Liver (tissue), 9 donors: ENCODE measurements around the gene ERMP1. TPM values are rescaled to one million over a fixed set of nuclear protein-coding genes. Genes with fewer than 3 reads are reported as not detected.

Experiments used
- DNase-seq: peaks from one replicate; pipeline ENCODE4 v3.0.0-alpha.2; 2017; ENCODE audit warnings: low spot score
- H3K27ac ChIP-seq, 2 donors: one replicate each; pipeline ENCODE4 v1.7.0; 2013; ENCODE audit warnings: inconsistent platforms in 2 of 2, low read length in 2 of 2, control low read depth in 1 of 2, low read depth in 1 of 2, mild to moderate bottlenecking in 1 of 2
- H3K27me3 ChIP-seq, 4 donors: one replicate each; pipeline versions ENCODE4 v1.6.1 to v1.7.0; 2013; ENCODE audit warnings: low read length in 3 of 4, inconsistent platforms in 1 of 4, mild to moderate bottlenecking in 1 of 4, moderate library complexity in 1 of 4; ENCODE audit not compliant: control insufficient read depth in 4 of 4, insufficient read depth in 4 of 4
- H3K36me3 ChIP-seq, 4 donors: one replicate each; pipeline versions ENCODE4 v1.6.1 to v1.7.0; 2013; ENCODE audit warnings: low read length in 3 of 4, mild to moderate bottlenecking in 3 of 4, low read depth in 1 of 4, moderate library complexity in 1 of 4; ENCODE audit not compliant: control insufficient read depth in 4 of 4, insufficient read depth in 3 of 4
- H3K4me1 ChIP-seq, 4 donors: one replicate each; pipeline versions ENCODE4 v1.6.1 to v1.7.0; 2013; ENCODE audit warnings: low read length in 3 of 4, mild to moderate bottlenecking in 3 of 4, moderate library complexity in 1 of 4; ENCODE audit not compliant: control insufficient read depth in 4 of 4, insufficient read depth in 4 of 4
- H3K4me3 ChIP-seq, 3 donors: one replicate each; pipeline versions ENCODE4 v1.6.1 to v1.7.0; 2013; ENCODE audit warnings: low read length in 3 of 3, control low read depth in 1 of 3, low read depth in 1 of 3, mild to moderate bottlenecking in 1 of 3
- H3K9ac ChIP-seq, 2 donors: one replicate each; pipeline ENCODE4 v1.7.0; 2013; ENCODE audit warnings: low read length in 2 of 2, mild to moderate bottlenecking in 2 of 2, moderate library complexity in 2 of 2, control low read depth in 1 of 2, low read depth in 1 of 2
- H3K9me3 ChIP-seq, 4 donors: one replicate each; pipeline versions ENCODE4 v1.6.1 to v1.7.0; 2013; ENCODE audit warnings: low read length in 3 of 4; ENCODE audit not compliant: control insufficient read depth in 4 of 4
- EGR1 ChIP-seq, 2 donors: IDR thresholded peaks; 2 replicates each; pipeline ENCODE4 v1.6.1; 2016 to 2018; ENCODE audit warnings: antibody characterized with exemption in 2 of 2, low read depth in 2 of 2
- FOXA1 ChIP-seq: IDR thresholded peaks from 2 replicates; pipeline ENCODE4 v1.6.1; 2016; ENCODE audit warnings: antibody characterized with exemption
- FOXA2 ChIP-seq: IDR thresholded peaks from 2 replicates; pipeline ENCODE4 v1.6.1; 2016; ENCODE audit warnings: antibody characterized with exemption
- GABPA ChIP-seq, 2 donors: IDR thresholded peaks in 1 of 2; conservative IDR thresholded peaks in 1 of 2; 2 replicates each; pipeline ENCODE4 v1.6.1; 2016; ENCODE audit warnings: antibody characterized with exemption in 2 of 2, mild to moderate bottlenecking in 1 of 2, moderate library complexity in 1 of 2
- HNF4A ChIP-seq, 2 donors: conservative IDR thresholded peaks; 2 replicates each; pipeline ENCODE4 v1.6.1; 2016; ENCODE audit warnings: antibody characterized with exemption in 2 of 2, mild to moderate bottlenecking in 2 of 2
- HNF4G ChIP-seq: IDR thresholded peaks from 2 replicates; pipeline ENCODE4 v1.6.1; 2016; ENCODE audit warnings: antibody characterized with exemption
- NR2F2 ChIP-seq: IDR thresholded peaks from 2 replicates; pipeline ENCODE4 v1.6.1; 2016; ENCODE audit warnings: antibody characterized with exemption
- TAF1 ChIP-seq: conservative IDR thresholded peaks from 2 replicates; pipeline ENCODE4 v1.6.1; 2016; ENCODE audit warnings: antibody characterized with exemption, mild to moderate bottlenecking
- YY1 ChIP-seq: IDR thresholded peaks from 2 replicates; pipeline ENCODE4 v1.6.1; 2016; ENCODE audit warnings: antibody characterized with exemption, mild to moderate bottlenecking
- WGBS: extraction: QIAGEN DNeasy Blood & Tissue Kit; methylation state at CpG from one replicate; pipeline ENCODE4 v1.1.7; 2013; 5-methylcytosine and 5-hydroxymethylcytosine counted together
- polyA plus RNA-seq, 2 donors: library from polyadenylated mRNA; stranded (reverse) in 1 of 2; unstranded in 1 of 2; fragments of 200-250 nt in 1 of 2; fragments of >200 nt in 1 of 2; fragmentation: Nextera tagmentation in 1 of 2; extraction: Ambion mirVana in 1 of 2; gene quantifications; one replicate each; pipeline versions ENCODE4 v1.2.1 to v1.2.3, GENCODE V29; 2013 to 2015
- total RNA-seq, 2 donors: library from RNA; depleted of rRNA; stranded (reverse); fragments of >200 nt; gene quantifications; one replicate each; pipeline ENCODE4 v1.2.3, GENCODE V29; 2014
- TF ChIP-seq, protein P1 (sequence below): IDR thresholded peaks from 2 replicates; pipeline ENCODE4 v1.6.1; 2016; ENCODE audit warnings: antibody characterized with exemption
- TF ChIP-seq, protein P2 (sequence below): IDR thresholded peaks from 2 replicates; pipeline ENCODE4 v1.6.1; 2016; ENCODE audit warnings: antibody characterized with exemption
- TF ChIP-seq, protein P3 (sequence below): IDR thresholded peaks from 2 replicates; pipeline ENCODE4 v1.6.1; 2016; ENCODE audit warnings: antibody characterized with exemption
- TF ChIP-seq, protein P4 (sequence below): IDR thresholded peaks from 2 replicates; pipeline ENCODE4 v1.6.1; 2016; ENCODE audit warnings: antibody characterized with exemption, mild to moderate bottlenecking
- donor health status: healthy.
- donor health status: healthy.
- donor health status: healthy.
- donor health status: healthy.
- donor health status: healthy.

The ERMP1 gene
- total and polyA plus RNA-seq, 4 donors = 2.7 to 19.5 (median 9.6) TPM

DNA sequence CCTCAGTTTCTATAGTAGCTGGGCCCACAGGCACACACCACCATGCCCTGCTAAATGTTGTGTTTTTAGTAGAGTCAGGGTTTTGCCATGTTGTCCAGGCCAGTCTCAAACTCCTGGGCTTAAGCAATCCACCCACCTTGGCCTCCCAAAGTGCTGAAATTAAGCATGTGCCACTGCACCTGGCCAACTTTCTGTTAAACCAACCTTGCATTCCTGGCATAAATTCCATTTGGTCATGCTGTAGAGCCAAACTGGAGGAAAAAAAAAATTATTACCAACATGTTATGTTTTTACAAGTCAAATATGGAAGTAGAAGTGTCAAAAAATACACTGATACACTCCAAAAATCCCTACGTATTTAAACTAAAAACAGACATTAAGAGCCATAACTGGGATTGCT is 54.1 kb downstream of the ERMP1 start (continued):
- TF ChIP-seq, protein P1, sequence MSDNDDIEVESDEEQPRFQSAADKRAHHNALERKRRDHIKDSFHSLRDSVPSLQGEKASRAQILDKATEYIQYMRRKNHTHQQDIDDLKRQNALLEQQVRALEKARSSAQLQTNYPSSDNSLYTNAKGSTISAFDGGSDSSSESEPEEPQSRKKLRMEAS = no peak

DNA sequence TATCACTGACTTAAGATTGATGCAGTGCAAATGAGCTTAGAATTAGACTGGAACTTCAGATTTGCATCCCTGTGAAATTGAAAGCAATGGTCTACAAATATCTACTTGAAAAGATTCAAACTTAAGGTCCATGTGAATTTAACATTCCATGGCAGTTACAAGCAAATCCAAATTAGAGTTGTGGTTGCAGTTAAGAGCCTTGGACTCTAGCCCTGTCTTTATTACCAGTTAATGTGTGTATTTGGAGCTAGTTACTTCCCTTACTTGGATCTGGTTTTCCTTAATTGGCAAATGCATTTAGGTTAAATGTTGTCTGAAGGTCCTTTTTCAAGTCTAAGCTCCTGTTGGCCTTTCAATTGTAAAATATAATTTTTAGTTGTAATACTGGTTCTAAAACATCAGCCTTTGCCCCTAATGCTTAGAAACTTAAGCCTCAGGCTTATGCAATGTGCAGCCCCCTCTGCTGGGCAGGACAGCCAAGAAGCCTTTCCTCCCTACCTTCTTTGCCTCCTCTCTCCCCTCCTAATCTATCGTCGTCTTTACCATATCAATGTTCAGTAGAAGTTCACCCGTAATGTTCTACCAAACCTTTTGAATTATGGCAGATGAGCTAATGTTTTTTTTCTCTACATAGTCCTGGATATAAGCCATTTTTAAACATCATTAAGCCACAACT is 59.5 kb downstream of the ERMP1 start:
- Histone ChIP-seq H3K9me3 (no peaks in the 10 kb centered on the region), H3K27ac (no peak overlapping the region), H3K9ac (no peak overlapping the region), H3K4me3 (no peak overlapping the region), H3K27me3 (no peaks in the 10 kb centered on the region), H3K4me1 (no peaks in the 10 kb centered on the region), H3K36me3 (peaks cover 14 to 59% (median 39%) of the 10 kb centered on the region in 4 donors)
- WGBS = 91% methylated on average over 3 of the region's 3 CpGs
- no peak for DNase-seq
- TF ChIP-seq HNF4G (no peak), FOXA1 (no peak), NR2F2 (no peak), GABPA (IDR thresholded peaks at IDR 0.05 in 1 of 2, conservative IDR thresholded peaks at IDR 0.05 in 1 of 2) (no peak), FOXA2 (no peak), EGR1 (IDR thresholded peaks at IDR 0.05; ENCODE audit: low read depth in 2 of 2) (no peak), YY1 (no peak)
- TF ChIP-seq, protein P1 = no peak
- TF ChIP-seq, protein P2, sequence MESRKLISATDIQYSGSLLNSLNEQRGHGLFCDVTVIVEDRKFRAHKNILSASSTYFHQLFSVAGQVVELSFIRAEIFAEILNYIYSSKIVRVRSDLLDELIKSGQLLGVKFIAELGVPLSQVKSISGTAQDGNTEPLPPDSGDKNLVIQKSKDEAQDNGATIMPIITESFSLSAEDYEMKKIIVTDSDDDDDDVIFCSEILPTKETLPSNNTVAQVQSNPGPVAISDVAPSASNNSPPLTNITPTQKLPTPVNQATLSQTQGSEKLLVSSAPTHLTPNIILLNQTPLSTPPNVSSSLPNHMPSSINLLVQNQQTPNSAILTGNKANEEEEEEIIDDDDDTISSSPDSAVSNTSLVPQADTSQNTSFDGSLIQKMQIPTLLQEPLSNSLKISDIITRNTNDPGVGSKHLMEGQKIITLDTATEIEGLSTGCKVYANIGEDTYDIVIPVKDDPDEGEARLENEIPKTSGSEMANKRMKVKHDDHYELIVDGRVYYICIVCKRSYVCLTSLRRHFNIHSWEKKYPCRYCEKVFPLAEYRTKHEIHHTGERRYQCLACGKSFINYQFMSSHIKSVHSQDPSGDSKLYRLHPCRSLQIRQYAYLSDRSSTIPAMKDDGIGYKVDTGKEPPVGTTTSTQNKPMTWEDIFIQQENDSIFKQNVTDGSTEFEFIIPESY = no peak
- TF ChIP-seq, protein P3, sequence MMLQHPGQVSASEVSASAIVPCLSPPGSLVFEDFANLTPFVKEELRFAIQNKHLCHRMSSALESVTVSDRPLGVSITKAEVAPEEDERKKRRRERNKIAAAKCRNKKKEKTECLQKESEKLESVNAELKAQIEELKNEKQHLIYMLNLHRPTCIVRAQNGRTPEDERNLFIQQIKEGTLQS = no peak

DNA sequence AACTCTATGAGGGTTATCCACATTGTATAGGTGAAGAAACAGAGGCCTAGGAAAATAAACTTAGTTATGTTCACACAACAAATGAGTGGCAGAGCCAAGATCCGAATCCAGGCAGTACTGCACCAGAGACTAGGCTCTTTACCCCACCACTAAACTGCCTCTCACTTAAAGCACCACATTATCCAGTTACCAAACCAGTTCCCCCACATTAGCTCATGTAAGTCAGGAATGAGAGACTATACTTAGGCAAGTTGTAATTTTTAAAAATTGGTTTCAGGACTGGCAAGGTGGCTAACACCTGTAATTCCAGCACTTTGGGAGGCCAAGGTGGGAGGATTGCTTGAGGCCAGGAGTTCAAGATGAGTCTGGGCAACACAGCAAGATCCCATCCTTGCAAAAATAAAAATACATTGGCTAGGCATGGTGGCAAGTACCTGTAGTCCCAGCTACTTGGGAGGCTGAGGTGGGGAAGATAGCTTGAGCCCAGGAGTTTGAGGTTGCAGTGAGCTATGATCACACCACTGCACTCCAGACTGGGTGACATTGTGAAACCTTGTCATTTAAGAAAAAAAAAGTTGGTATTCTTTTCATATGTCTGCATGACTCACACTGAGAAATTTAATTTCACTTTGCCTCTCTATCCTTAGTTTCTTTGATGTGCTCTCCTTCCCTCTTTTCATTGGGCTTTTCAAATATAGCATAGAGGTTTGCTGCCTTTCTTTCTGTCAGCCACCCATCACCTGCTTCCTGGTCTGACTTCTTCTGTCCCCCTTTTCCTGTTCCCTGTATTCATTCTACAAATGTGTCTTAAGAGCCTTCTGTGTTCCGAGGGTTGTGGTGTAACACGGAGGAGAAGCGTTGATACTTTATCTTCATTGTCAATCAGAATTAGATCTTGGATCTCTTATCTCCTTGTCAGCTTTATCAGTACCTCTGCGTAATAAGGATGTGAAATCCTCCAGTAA is 64.7 kb downstream of the ERMP1 start:
- no peak for DNase-seq
- Histone ChIP-seq H3K27me3 (no peaks in the 10 kb centered on the region), H3K9ac (no peak overlapping the region), H3K9me3 (no peaks in the 10 kb centered on the region), H3K27ac (no peak overlapping the region), H3K4me3 (no peak overlapping the region), H3K36me3 (peaks cover 17 to 59% (median 44%) of the 10 kb centered on the region in 4 donors), H3K4me1 (no peaks in the 10 kb centered on the region)
- TF ChIP-seq YY1 (no peak), HNF4A (conservative IDR thresholded peaks at IDR 0.05) (no peak), TAF1 (no peak), EGR1 (IDR thresholded peaks at IDR 0.05; ENCODE audit: low read depth in 2 of 2) (no peak)
- TF ChIP-seq, protein P4, sequence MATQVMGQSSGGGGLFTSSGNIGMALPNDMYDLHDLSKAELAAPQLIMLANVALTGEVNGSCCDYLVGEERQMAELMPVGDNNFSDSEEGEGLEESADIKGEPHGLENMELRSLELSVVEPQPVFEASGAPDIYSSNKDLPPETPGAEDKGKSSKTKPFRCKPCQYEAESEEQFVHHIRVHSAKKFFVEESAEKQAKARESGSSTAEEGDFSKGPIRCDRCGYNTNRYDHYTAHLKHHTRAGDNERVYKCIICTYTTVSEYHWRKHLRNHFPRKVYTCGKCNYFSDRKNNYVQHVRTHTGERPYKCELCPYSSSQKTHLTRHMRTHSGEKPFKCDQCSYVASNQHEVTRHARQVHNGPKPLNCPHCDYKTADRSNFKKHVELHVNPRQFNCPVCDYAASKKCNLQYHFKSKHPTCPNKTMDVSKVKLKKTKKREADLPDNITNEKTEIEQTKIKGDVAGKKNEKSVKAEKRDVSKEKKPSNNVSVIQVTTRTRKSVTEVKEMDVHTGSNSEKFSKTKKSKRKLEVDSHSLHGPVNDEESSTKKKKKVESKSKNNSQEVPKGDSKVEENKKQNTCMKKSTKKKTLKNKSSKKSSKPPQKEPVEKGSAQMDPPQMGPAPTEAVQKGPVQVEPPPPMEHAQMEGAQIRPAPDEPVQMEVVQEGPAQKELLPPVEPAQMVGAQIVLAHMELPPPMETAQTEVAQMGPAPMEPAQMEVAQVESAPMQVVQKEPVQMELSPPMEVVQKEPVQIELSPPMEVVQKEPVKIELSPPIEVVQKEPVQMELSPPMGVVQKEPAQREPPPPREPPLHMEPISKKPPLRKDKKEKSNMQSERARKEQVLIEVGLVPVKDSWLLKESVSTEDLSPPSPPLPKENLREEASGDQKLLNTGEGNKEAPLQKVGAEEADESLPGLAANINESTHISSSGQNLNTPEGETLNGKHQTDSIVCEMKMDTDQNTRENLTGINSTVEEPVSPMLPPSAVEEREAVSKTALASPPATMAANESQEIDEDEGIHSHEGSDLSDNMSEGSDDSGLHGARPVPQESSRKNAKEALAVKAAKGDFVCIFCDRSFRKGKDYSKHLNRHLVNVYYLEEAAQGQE = no peak
- WGBS = 94% methylated on average over 5 of the region's 5 CpGs
